MM.1S (cell line): ENCODE data around the gene ECHS1.

Experiments used
- DNase-seq: peaks from one replicate; pipeline ENCODE4 v3.0.0-alpha.2; 2015
- H2AFZ ChIP-seq: fragments of 300-600 bp; sonication (generic); 2 replicates; pipeline ENCODE4 v1.6.0; 2016; ENCODE audit warnings: antibody characterized with exemption, low read length
- H3F3A ChIP-seq: fragments of 300-600 bp; sonication (generic); 2 replicates; pipeline ENCODE4 v1.6.1; 2016; ENCODE audit warnings: mild to moderate bottlenecking, antibody characterized with exemption, low read length, moderate library complexity, mixed read lengths; ENCODE audit not compliant: insufficient read depth
- H3K27ac ChIP-seq: fragments of 300-600 bp; sonication (generic); 2 replicates; pipeline ENCODE4 v1.5.1; 2016; ENCODE audit warnings: mild to moderate bottlenecking, low read length
- H3K27me3 ChIP-seq: fragments of 300-600 bp; sonication (generic); replicated peaks from 2 replicates; pipeline ENCODE4 v1.6.0; 2016; ENCODE audit warnings: low read length; ENCODE audit not compliant: insufficient read depth
- H3K36me3 ChIP-seq: fragments of 300-600 bp; sonication (generic); replicated peaks from 2 replicates; pipeline ENCODE4 v1.6.1; 2016; ENCODE audit warnings: mild to moderate bottlenecking, low read length, mixed read lengths; ENCODE audit not compliant: insufficient read depth
- H3K4me1 ChIP-seq: fragments of 300-600 bp; sonication (generic); 2 replicates; pipeline ENCODE4 v1.6.1; 2016; ENCODE audit warnings: low read length, mixed read lengths
- H3K4me2 ChIP-seq: fragments of 300-600 bp; sonication (generic); 2 replicates; pipeline ENCODE4 v1.6.0; 2016; ENCODE audit warnings: low read depth, low read length
- H3K4me3 ChIP-seq: fragments of 300-600 bp; sonication (generic); 2 replicates; pipeline ENCODE4 v1.5.1; 2016; ENCODE audit warnings: low read length, mixed read lengths
- H3K79me2 ChIP-seq: fragments of 300-600 bp; sonication (generic); 2 replicates; pipeline ENCODE4 v1.6.1; 2016; ENCODE audit warnings: mixed run types, low read length, mixed read lengths
- H3K9ac ChIP-seq: fragments of 300-600 bp; sonication (generic); 2 replicates; pipeline ENCODE4 v1.6.1; 2016; ENCODE audit warnings: low read length, mixed read lengths
- H3K9me2 ChIP-seq: fragments of 300-600 bp; sonication (generic); replicated peaks from 2 replicates; pipeline ENCODE4 v1.6.1; 2016; ENCODE audit warnings: mild to moderate bottlenecking, low read length, mixed read lengths; ENCODE audit not compliant: insufficient read depth
- H3K9me3 ChIP-seq: fragments of 300-600 bp; sonication (generic); replicated peaks from 2 replicates; pipeline ENCODE4 v1.6.1; 2016; ENCODE audit warnings: mild to moderate bottlenecking, low read length, mixed read lengths; ENCODE audit not compliant: insufficient read depth
- H4K20me1 ChIP-seq: fragments of 300-600 bp; sonication (generic); 2 replicates; pipeline ENCODE4 v1.6.1; 2016; ENCODE audit warnings: mild to moderate bottlenecking, low read length, moderate library complexity, mixed read lengths; ENCODE audit not compliant: insufficient read depth
- EZH2 ChIP-seq: fragments of 300-600 bp; sonication (generic); optimal IDR thresholded peaks from 2 replicates; pipeline ENCODE3; 2017; ENCODE audit warnings: low read depth, mild to moderate bottlenecking, antibody characterized with exemption, low read length, mixed read lengths
- EZH2phosphoT487 ChIP-seq: fragments of 300-600 bp; sonication (generic); IDR thresholded peaks from 2 replicates; pipeline ENCODE4 v1.6.1; 2018; ENCODE audit warnings: antibody characterized with exemption, low read length
- TF ChIP-seq, protein P1 (sequence below): fragments of 300-600 bp; sonication (generic); IDR thresholded peaks from 2 replicates; pipeline ENCODE4 v1.5.1; 2016; ENCODE audit warnings: antibody characterized with exemption, low read length, mixed read lengths

The ECHS1 gene

DNA sequence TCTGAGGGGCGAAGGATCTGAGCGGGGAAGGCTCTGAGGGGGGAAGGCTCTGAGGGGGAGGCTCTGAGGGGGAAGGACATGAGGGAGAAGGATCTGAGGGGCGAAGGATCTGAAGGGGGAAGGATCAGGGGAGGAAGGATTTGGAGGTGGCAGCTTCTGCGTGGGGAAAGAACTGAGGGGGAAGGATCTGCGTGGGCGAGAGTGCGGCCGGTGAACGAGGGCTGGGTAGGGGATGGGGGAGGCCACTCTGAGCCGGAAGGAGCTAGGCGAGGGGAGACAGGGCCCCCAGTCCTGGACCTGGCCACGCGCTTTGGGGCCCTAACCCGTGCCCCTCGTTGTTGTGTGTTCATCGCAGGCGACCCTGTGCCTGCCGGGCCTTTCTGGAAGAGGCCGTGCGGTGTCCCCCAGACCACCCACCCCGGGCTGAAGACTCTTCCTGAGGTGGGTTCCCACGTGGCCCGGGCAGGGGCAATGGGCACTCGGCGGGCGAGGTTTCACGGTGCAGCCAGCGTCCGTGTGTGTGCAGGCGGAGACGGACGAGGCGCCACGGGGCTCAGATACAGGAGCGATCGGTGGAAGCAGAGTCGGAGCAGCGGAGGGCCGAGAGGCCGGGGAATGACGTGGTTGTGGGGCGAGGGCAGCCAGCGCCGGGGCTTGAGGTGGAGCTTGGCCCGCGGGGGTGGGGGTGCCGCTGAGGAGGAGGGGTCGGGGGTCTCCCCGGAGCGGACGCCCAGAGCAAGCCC is 38.5 kb downstream of the ECHS1 start:
- Histone ChIP-seq H3K4me3 (no peak overlapping the region), H2AFZ (no peak overlapping the region), H3K9ac (no peak overlapping the region), H3K4me2 (no peak overlapping the region), H3K79me2 (no peaks in the 10 kb centered on the region), H3K9me2 (no peaks in the 10 kb centered on the region), H3K27ac (no peak overlapping the region), H3K9me3 (no peaks in the 10 kb centered on the region), H3F3A (no peaks in the 10 kb centered on the region), H4K20me1 (no peaks in the 10 kb centered on the region), H3K36me3 (no peaks in the 10 kb centered on the region), H3K27me3 (peaks cover 39% of the 10 kb centered on the region), H3K4me1 (no peaks in the 10 kb centered on the region)
- TF ChIP-seq EZH2phosphoT487 (no peak), EZH2 (no peak)
- TF ChIP-seq, protein P1, sequence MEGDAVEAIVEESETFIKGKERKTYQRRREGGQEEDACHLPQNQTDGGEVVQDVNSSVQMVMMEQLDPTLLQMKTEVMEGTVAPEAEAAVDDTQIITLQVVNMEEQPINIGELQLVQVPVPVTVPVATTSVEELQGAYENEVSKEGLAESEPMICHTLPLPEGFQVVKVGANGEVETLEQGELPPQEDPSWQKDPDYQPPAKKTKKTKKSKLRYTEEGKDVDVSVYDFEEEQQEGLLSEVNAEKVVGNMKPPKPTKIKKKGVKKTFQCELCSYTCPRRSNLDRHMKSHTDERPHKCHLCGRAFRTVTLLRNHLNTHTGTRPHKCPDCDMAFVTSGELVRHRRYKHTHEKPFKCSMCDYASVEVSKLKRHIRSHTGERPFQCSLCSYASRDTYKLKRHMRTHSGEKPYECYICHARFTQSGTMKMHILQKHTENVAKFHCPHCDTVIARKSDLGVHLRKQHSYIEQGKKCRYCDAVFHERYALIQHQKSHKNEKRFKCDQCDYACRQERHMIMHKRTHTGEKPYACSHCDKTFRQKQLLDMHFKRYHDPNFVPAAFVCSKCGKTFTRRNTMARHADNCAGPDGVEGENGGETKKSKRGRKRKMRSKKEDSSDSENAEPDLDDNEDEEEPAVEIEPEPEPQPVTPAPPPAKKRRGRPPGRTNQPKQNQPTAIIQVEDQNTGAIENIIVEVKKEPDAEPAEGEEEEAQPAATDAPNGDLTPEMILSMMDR, result no peak
- no peak for DNase-seq

GRCh38 chr10:133332936-133333699 is 40.0 kb downstream of the ECHS1 start:
- no peak for DNase-seq
- TF ChIP-seq, protein P1, result no peak
- TF ChIP-seq EZH2phosphoT487 (no peak), EZH2 (no peak)
- Histone ChIP-seq H3K9me3 (no peaks in the 10 kb centered on the region), H3K4me1 (no peaks in the 10 kb centered on the region), H3K4me3 (no peak overlapping the region), H3K36me3 (no peaks in the 10 kb centered on the region), H3K27ac (no peak overlapping the region), H4K20me1 (no peaks in the 10 kb centered on the region), H2AFZ (no peak overlapping the region), H3F3A (no peaks in the 10 kb centered on the region), H3K9me2 (no peaks in the 10 kb centered on the region), H3K4me2 (no peak overlapping the region), H3K9ac (no peak overlapping the region), H3K79me2 (no peaks in the 10 kb centered on the region), H3K27me3 (peaks cover 53% of the 10 kb centered on the region)

GRCh38 chr10:133329491-133330202 is 43.5 kb downstream of the ECHS1 start:
- Histone ChIP-seq H3K27me3 (peaks cover 73% of the 10 kb centered on the region), H3K79me2 (no peaks in the 10 kb centered on the region), H2AFZ (0 out of 2 replicates have a peak overlapping the region, but pooled peaks have one; percentile 58), H3K4me2 (peak overlapping the region; percentile 92), H3K27ac (no peak overlapping the region), H3K4me3 (peak overlapping the region; percentile 50; the same call in 1 of the 2 replicates), H3F3A (no peaks in the 10 kb centered on the region), H3K9ac (no peak overlapping the region), H4K20me1 (no peaks in the 10 kb centered on the region), H3K9me3 (no peaks in the 10 kb centered on the region), H3K36me3 (no peaks in the 10 kb centered on the region), H3K9me2 (no peaks in the 10 kb centered on the region), H3K4me1 (no peaks in the 10 kb centered on the region)
- DNase-seq, result peak; percentile 84
- no peak for TF ChIP-seq EZH2
- TF ChIP-seq, protein P1, result peak; percentile 91
